WTC11 (cell line): ENCODE results near the gene MOSMO. TPM values are rescaled to one million over a fixed set of nuclear protein-coding genes. Genes with fewer than 3 reads are reported as not detected.

Source experiments
- ATAC-seq: fragments of 200-7000 bp; cut with Tn5 transposase; 2 replicates; pipeline ENCODE4 v1.10.0; 2021; ENCODE audit warnings: mild to moderate bottlenecking, moderate library complexity
- CTCF ChIA-PET: fragments of 300-600 bp; sonication (Branson Sonifier 250); formaldehyde crosslinking; loops from one replicate; lab custom pipeline; 2021; ENCODE audit warnings: antibody characterized with exemption; lab: Charles Lee
- POLR2A ChIA-PET: fragments of 350-600 bp; sonication (Branson Sonifier 250); formaldehyde crosslinking; loops from one replicate; lab custom pipeline; 2021; ENCODE audit warnings: antibody characterized with exemption; lab: Charles Lee
- DNase-seq: peaks from one replicate; pipeline ENCODE4 v3.0.0; 2021; ENCODE audit warnings: low spot score
- H3K27ac Mint-ChIP-seq: 2 replicates; pipeline ENCODE4 v1.8.0; 2021; ENCODE audit warnings: mixed read lengths
- H3K27me3 Mint-ChIP-seq: 2 replicates; pipeline ENCODE4 v1.8.0; 2021; ENCODE audit warnings: low read depth, mild to moderate bottlenecking, moderate library complexity, mixed read lengths
- H3K36me3 Mint-ChIP-seq: 2 replicates; pipeline ENCODE4 v1.8.0; 2021; ENCODE audit warnings: mixed read lengths
- H3K4me1 Mint-ChIP-seq: 2 replicates; pipeline ENCODE4 v1.8.0; 2022; ENCODE audit warnings: mixed read lengths
- H3K4me3 Mint-ChIP-seq: 2 replicates; pipeline ENCODE4 v1.8.0; 2021; ENCODE audit warnings: mild to moderate bottlenecking, moderate library complexity, mixed read lengths
- H3K9me3 Mint-ChIP-seq: 2 replicates; pipeline ENCODE4 v1.8.0; 2021; ENCODE audit warnings: mixed read lengths
- ATF1 ChIP-seq: sonication (generic); formaldehyde crosslinking; IDR thresholded peaks from 2 replicates; pipeline ENCODE4 v1.8.1; 2023; ENCODE audit warnings: mild to moderate bottlenecking, moderate library complexity, missing genetic modification reagents
- ERG ChIP-seq: fragments of 250-450 bp; sonication (Bioruptor Pico); IDR thresholded peaks from 2 replicates; pipeline ENCODE4 v1.8.0; 2021; ENCODE audit warnings: mild to moderate bottlenecking
- ESRRA ChIP-seq: sonication (generic); formaldehyde crosslinking; IDR thresholded peaks from 2 replicates; pipeline ENCODE4 v1.8.1; 2022; ENCODE audit warnings: mild to moderate bottlenecking, missing genetic modification reagents, borderline replicate concordance
- GRHL2 ChIP-seq: fragments of 250-450 bp; sonication (Bioruptor Pico); IDR thresholded peaks from 2 replicates; pipeline ENCODE4 v1.8.0; 2022; ENCODE audit warnings: mild to moderate bottlenecking, moderate library complexity; ENCODE audit not compliant: insufficient replicate concordance, severe bottlenecking
- GTF2I ChIP-seq: fragments of 250-450 bp; sonication (Bioruptor Pico); conservative IDR thresholded peaks from 2 replicates; pipeline ENCODE4 v1.4.0; 2021; ENCODE audit warnings: mild to moderate bottlenecking
- HMGA2 ChIP-seq: fragments of 250-450 bp; sonication (Bioruptor Pico); IDR thresholded peaks from 2 replicates; pipeline ENCODE4 v1.4.0; 2021; ENCODE audit warnings: mild to moderate bottlenecking, moderate library complexity
- JAZF1 ChIP-seq: fragments of 250-450 bp; sonication (Bioruptor Pico); IDR thresholded peaks from 2 replicates; pipeline ENCODE4 v1.9.0; 2021; ENCODE audit warnings: moderate library complexity, mild to moderate bottlenecking, inconsistent platforms
- JUN ChIP-seq: sonication (generic); formaldehyde crosslinking; IDR thresholded peaks from 2 replicates; pipeline ENCODE4 v1.8.0; 2023; ENCODE audit warnings: mild to moderate bottlenecking, missing genetic modification reagents
- KAT7 ChIP-seq: sonication (generic); formaldehyde crosslinking; IDR thresholded peaks from 2 replicates; pipeline ENCODE4 v1.8.1; 2023; ENCODE audit warnings: missing genetic modification reagents, mild to moderate bottlenecking, borderline replicate concordance
- NFATC4 ChIP-seq: fragments of 250-450 bp; sonication (Bioruptor Pico); IDR thresholded peaks from 2 replicates; pipeline ENCODE4 v1.9.0; 2021; ENCODE audit warnings: mild to moderate bottlenecking
- NR1H2 ChIP-seq: sonication (generic); formaldehyde crosslinking; IDR thresholded peaks from 2 replicates; pipeline ENCODE4 v1.9.0; 2021; ENCODE audit warnings: mild to moderate bottlenecking, moderate library complexity, missing genetic modification reagents
- RORB ChIP-seq: fragments of 250-450 bp; sonication (Bioruptor Pico); IDR thresholded peaks from 2 replicates; pipeline ENCODE4 v1.9.0; 2021; ENCODE audit warnings: mild to moderate bottlenecking
- SMAD3 ChIP-seq: sonication (generic); formaldehyde crosslinking; IDR thresholded peaks from 2 replicates; pipeline ENCODE4 v1.8.0; 2022; ENCODE audit warnings: missing genetic modification reagents, mild to moderate bottlenecking, borderline replicate concordance
- SMAD4 ChIP-seq: sonication (generic); formaldehyde crosslinking; IDR thresholded peaks from 2 replicates; pipeline ENCODE4 v1.8.0; 2022; ENCODE audit warnings: mild to moderate bottlenecking, missing genetic modification reagents
- ZNF121 ChIP-seq: sonication (generic); formaldehyde crosslinking; IDR thresholded peaks from 2 replicates; pipeline ENCODE4 v1.8.0; 2023; ENCODE audit warnings: missing genetic modification reagents
- total RNA-seq: library from RNA; stranded (reverse); gene quantifications from 3 replicates; pipeline ENCODE4 v1.2.3, GENCODE V29; 2021
- TF ChIP-seq, protein P1 (sequence below): sonication (generic); formaldehyde crosslinking; IDR thresholded peaks from 2 replicates; pipeline ENCODE4 v1.8.0; 2023; ENCODE audit warnings: mild to moderate bottlenecking, missing genetic modification reagents
- TF ChIP-seq, protein P2 (sequence below): sonication (generic); formaldehyde crosslinking; conservative IDR thresholded peaks from 2 replicates; pipeline ENCODE4 v1.8.1; 2023; ENCODE audit warnings: mild to moderate bottlenecking, low read depth, missing genetic modification reagents, moderate library complexity
- TF ChIP-seq, protein P3 (sequence below): fragments of 250-450 bp; sonication (Bioruptor Pico); IDR thresholded peaks from 2 replicates; pipeline ENCODE4 v2.1.2; 2022; ENCODE audit warnings: mild to moderate bottlenecking, moderate library complexity

The MOSMO gene
- total RNA-seq, 1 experiment from 2014 or later: 10.7 TPM

DNA sequence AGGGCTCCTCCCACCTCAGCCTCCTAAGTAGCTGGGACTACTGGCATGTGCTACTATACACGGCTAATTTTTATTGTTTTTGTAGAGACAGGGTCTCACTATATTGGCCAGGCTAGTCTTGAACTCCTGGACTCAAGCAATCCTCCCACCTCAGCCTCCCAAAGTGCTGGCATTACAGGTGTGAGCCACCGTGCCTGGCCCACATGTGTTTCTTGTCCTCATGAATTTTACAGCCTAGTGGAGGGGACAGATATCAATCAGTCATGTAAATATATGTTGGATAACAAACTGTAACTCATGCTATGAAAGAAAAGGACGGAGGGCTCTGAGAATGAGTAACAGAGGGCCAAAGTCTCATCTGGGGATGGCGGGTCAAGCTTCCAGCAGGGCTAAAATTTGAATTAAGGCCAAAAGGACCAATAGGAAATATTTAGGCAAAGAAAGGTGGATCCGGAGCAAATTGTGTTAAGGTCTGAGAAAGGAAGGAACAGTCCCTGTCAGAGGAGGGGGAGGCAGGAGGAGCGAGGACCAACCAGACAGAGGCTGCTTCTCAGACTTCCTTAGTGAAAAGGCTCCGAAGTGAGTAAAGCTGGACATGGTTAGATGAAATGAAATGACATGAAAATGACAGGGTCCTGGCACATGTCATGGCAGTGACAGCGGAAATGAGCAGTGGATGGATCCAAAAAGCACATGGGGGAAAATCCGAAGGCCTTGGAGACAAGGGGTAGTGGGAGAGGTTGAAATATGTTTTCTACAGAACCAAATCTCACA lies 10.8 kb upstream of the MOSMO start:
- DNase-seq (no peak), ATAC-seq (no peak)
- H3K27ac Mint-ChIP-seq: peak overlapping the region; percentile 39; the same call in 1 of the 2 replicates
- TF ChIP-seq SMAD4 (CRISPR knock-in tag): no peak
- TF ChIP-seq, protein P1, sequence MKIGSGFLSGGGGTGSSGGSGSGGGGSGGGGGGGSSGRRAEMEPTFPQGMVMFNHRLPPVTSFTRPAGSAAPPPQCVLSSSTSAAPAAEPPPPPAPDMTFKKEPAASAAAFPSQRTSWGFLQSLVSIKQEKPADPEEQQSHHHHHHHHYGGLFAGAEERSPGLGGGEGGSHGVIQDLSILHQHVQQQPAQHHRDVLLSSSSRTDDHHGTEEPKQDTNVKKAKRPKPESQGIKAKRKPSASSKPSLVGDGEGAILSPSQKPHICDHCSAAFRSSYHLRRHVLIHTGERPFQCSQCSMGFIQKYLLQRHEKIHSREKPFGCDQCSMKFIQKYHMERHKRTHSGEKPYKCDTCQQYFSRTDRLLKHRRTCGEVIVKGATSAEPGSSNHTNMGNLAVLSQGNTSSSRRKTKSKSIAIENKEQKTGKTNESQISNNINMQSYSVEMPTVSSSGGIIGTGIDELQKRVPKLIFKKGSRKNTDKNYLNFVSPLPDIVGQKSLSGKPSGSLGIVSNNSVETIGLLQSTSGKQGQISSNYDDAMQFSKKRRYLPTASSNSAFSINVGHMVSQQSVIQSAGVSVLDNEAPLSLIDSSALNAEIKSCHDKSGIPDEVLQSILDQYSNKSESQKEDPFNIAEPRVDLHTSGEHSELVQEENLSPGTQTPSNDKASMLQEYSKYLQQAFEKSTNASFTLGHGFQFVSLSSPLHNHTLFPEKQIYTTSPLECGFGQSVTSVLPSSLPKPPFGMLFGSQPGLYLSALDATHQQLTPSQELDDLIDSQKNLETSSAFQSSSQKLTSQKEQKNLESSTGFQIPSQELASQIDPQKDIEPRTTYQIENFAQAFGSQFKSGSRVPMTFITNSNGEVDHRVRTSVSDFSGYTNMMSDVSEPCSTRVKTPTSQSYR (CRISPR knock-in tag): no peak
- no peak for TF ChIP-seq GTF2I
- no peak for TF ChIP-seq ERG (CRISPR knock-in tag)
- TF ChIP-seq GRHL2 (CRISPR knock-in tag): no peak
- no peak for TF ChIP-seq HMGA2 (CRISPR knock-in tag)
- TF ChIP-seq, protein P2, sequence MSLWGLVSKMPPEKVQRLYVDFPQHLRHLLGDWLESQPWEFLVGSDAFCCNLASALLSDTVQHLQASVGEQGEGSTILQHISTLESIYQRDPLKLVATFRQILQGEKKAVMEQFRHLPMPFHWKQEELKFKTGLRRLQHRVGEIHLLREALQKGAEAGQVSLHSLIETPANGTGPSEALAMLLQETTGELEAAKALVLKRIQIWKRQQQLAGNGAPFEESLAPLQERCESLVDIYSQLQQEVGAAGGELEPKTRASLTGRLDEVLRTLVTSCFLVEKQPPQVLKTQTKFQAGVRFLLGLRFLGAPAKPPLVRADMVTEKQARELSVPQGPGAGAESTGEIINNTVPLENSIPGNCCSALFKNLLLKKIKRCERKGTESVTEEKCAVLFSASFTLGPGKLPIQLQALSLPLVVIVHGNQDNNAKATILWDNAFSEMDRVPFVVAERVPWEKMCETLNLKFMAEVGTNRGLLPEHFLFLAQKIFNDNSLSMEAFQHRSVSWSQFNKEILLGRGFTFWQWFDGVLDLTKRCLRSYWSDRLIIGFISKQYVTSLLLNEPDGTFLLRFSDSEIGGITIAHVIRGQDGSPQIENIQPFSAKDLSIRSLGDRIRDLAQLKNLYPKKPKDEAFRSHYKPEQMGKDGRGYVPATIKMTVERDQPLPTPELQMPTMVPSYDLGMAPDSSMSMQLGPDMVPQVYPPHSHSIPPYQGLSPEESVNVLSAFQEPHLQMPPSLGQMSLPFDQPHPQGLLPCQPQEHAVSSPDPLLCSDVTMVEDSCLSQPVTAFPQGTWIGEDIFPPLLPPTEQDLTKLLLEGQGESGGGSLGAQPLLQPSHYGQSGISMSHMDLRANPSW (CRISPR knock-in tag): no peak
- TF ChIP-seq ESRRA: no peak
- no peak for TF ChIP-seq NFATC4 (CRISPR knock-in tag)
- TF ChIP-seq JUN: no peak
- TF ChIP-seq KAT7: no peak
- TF ChIP-seq ZNF121 (CRISPR knock-in tag): no peak
- no peak for TF ChIP-seq ATF1 (CRISPR knock-in tag)
- TF ChIP-seq NR1H2: no peak
- no peak for TF ChIP-seq SMAD3 (CRISPR knock-in tag)
- TF ChIP-seq JAZF1 (CRISPR knock-in tag): no peak
- TF ChIP-seq, protein P3, sequence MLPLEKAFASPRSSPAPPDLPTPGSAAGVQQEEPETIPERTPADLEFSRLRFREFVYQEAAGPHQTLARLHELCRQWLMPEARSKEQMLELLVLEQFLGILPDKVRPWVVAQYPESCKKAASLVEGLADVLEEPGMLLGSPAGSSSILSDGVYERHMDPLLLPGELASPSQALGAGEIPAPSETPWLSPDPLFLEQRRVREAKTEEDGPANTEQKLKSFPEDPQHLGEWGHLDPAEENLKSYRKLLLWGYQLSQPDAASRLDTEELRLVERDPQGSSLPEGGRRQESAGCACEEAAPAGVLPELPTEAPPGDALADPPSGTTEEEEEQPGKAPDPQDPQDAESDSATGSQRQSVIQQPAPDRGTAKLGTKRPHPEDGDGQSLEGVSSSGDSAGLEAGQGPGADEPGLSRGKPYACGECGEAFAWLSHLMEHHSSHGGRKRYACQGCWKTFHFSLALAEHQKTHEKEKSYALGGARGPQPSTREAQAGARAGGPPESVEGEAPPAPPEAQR: no peak
- no peak for TF ChIP-seq RORB (CRISPR knock-in tag)
- POLR2A ChIA-PET: no interaction called here
- no peaks in the 10 kb centered on the region for H3K9me3 Mint-ChIP-seq
- H3K4me1 Mint-ChIP-seq: peaks cover 12% of the 10 kb centered on the region
- H3K4me3 Mint-ChIP-seq: no peak overlapping the region
- H3K27me3 Mint-ChIP-seq: no peaks in the 10 kb centered on the region
- no peaks in the 10 kb centered on the region for H3K36me3 Mint-ChIP-seq
- CTCF ChIA-PET: interaction anchor here (0.8 to 6.0 kb wide), 5 partner anchors 10 to 191 kb away, joined by 3 to 95 read pairs (median 4); no protein-coding TSS in a partner anchor
